Stimulated activated CD8-positive, alpha-beta memory T cell treated with anti-CD3 and anti-CD28 coated beads, Interleukin-4, amount 100 ng/mL, for 4 hours (primary cell): ENCODE results near the gene NRIP2.

Experiments used
- DNase-seq, 2 donors: peaks; one replicate each; pipeline ENCODE4 v3.0.0-alpha.2; 2020; ENCODE audit warnings: low read depth in 2 of 2, low spot score in 1 of 2

Gene NRIP2

GRCh38 chr12:2845280-2845679, 10.4 kb upstream of the NRIP2 start:
- DNase-seq: no peak

- no peak for DNase-seq
These were observed 10.0 kb upstream of the NRIP2 start for GRCh38 chr12:2844786-2845185.

GRCh38 chr12:2842948-2843347, 8.1 kb upstream of the NRIP2 start:
- DNase-seq: no peak

GRCh38 chr12:2841056-2841650, 6.3 kb upstream of the NRIP2 start:
- DNase-seq: no peak

- no peak for DNase-seq
These were observed 1.7 kb upstream of the NRIP2 start for GRCh38 chr12:2836574-2836973.

- no peak for DNase-seq
These were observed 1.0 kb upstream of the NRIP2 start for GRCh38 chr12:2835691-2836403.

GRCh38 chr12:2833810-2834209, 1.0 kb downstream of the NRIP2 start:
- no peak for DNase-seq

- no peak for DNase-seq
These were observed 1.5 kb downstream of the NRIP2 start for GRCh38 chr12:2833327-2833726.

GRCh38 chr12:2832550-2833127, 2.2 kb downstream of the NRIP2 start:
- no peak for DNase-seq

GRCh38 chr12:2829275-2829674, 5.6 kb downstream of the NRIP2 start:
- DNase-seq: no peak

GRCh38 chr12:2826721-2827515, 7.9 kb downstream of the NRIP2 start:
- DNase-seq: no peak

- no peak for DNase-seq
These were observed 8.8 kb downstream of the NRIP2 start for GRCh38 chr12:2826036-2826435.

- DNase-seq: no peak
These were observed 9.7 kb downstream of the NRIP2 start for GRCh38 chr12:2825132-2825531.

GRCh38 chr12:2824541-2824940, 10.3 kb downstream of the NRIP2 start:
- DNase-seq: no peak

- no peak for DNase-seq
These were observed 11.4 kb downstream of the NRIP2 start for GRCh38 chr12:2823483-2823882.

GRCh38 chr12:2820432-2820831, 14.4 kb downstream of the NRIP2 start:
- no peak for DNase-seq

- DNase-seq: no peak
These were observed 15.0 kb downstream of the NRIP2 start for GRCh38 chr12:2819810-2820209.

- no peak for DNase-seq
These were observed 21.3 kb downstream of the NRIP2 start for GRCh38 chr12:2813214-2814185.

- DNase-seq: peak; percentile 93 to 94
These were observed 22.3 kb downstream of the NRIP2 start, which contains the start of gene ITFG2 for GRCh38 chr12:2812290-2813213. Gene ITFG2 (plus strand): TSS chr12:2812668. CDS start chr12:2812761, 93 bp downstream.

- DNase-seq: no peak
These were observed 23.0 kb downstream of the NRIP2 start for GRCh38 chr12:2811801-2812200.
